OCI-LY7 (cell line): Measurements from ENCODE around the gene SPRTN. TPM values are rescaled to one million over a fixed set of nuclear protein-coding genes. Genes with fewer than 3 reads are reported as not detected.

Experiments
- BruUV-seq: library from RNA; stranded (reverse); fragments of 400-500 nt; replicated peaks from 2 replicates; lab custom pipeline; 2021; lab: Mats Ljungman, UMichigan
- CTCF ChIA-PET: fragments of 300-600 bp; sonication (Branson Sonifier 250); formaldehyde crosslinking; loops from one replicate; lab custom pipeline; 2022; ENCODE audit warnings: antibody characterized with exemption; ENCODE audit not compliant: unreplicated experiment; lab: Charles Lee
- POLR2A ChIA-PET: fragments of 300-600 bp; sonication (Branson Sonifier 250); formaldehyde crosslinking; loops from one replicate; lab custom pipeline; 2022; ENCODE audit warnings: antibody characterized with exemption; lab: Charles Lee
- DNase-seq: peaks from one replicate; pipeline ENCODE4 v3.0.0-alpha.2; 2015; ENCODE audit warnings: low spot score
- H2AFZ ChIP-seq: fragments of 200-600 bp; sonication (generic), shearing (Covaris generic); 2 replicates; pipeline ENCODE4 v1.6.1; 2014; ENCODE audit warnings: mild to moderate bottlenecking, antibody characterized with exemption, low read length, moderate library complexity
- H3K27ac ChIP-seq: fragments of 200-600 bp; sonication (generic); 2 replicates; pipeline ENCODE4 v1.5.1; 2014; ENCODE audit warnings: mixed run types, low read depth, mild to moderate bottlenecking, moderate library complexity, low read length, inconsistent platforms; ENCODE audit not compliant: poor library complexity, severe bottlenecking
- H3K36me3 ChIP-seq: fragments of 200-600 bp; sonication (generic); 2 replicates; pipeline ENCODE4 v1.6.1; 2014; ENCODE audit warnings: mild to moderate bottlenecking, antibody characterized with exemption, low read length, moderate library complexity, mixed read lengths; ENCODE audit not compliant: insufficient read depth
- H3K4me1 ChIP-seq: fragments of 200-600 bp; sonication (generic); 2 replicates; pipeline ENCODE4 v1.5.1; 2014; ENCODE audit warnings: mild to moderate bottlenecking, low read length; ENCODE audit not compliant: insufficient read depth, poor library complexity, severe bottlenecking
- H3K4me2 ChIP-seq: fragments of 200-600 bp; sonication (generic); 2 replicates; pipeline ENCODE4 v1.6.1; 2014; ENCODE audit warnings: mild to moderate bottlenecking, low read length
- H3K4me3 ChIP-seq: fragments of 200-600 bp; sonication (generic); 2 replicates; pipeline ENCODE4 v1.5.1; 2014; ENCODE audit warnings: mild to moderate bottlenecking, low read depth, low read length; ENCODE audit not compliant: poor library complexity, severe bottlenecking
- H3K79me2 ChIP-seq: fragments of 200-600 bp; sonication (generic); 2 replicates; pipeline ENCODE4 v1.6.1; 2016; ENCODE audit warnings: low read depth, mild to moderate bottlenecking, low read length, moderate library complexity, mixed read lengths; ENCODE audit not compliant: insufficient read depth
- H3K9me2 ChIP-seq: fragments of 200-600 bp; sonication (generic); 2 replicates; pipeline ENCODE4 v1.6.1; 2016; ENCODE audit warnings: mild to moderate bottlenecking, low read length, mixed read lengths; ENCODE audit not compliant: insufficient read depth
- H3K9me3 ChIP-seq: fragments of 200-600 bp; sonication (generic); 2 replicates; pipeline ENCODE4 v1.6.1; 2014; ENCODE audit warnings: mild to moderate bottlenecking, mixed run types, low read length, mixed read lengths
- H4K20me1 ChIP-seq: fragments of 200-600 bp; sonication (generic); 2 replicates; pipeline ENCODE4 v1.6.1; 2014; ENCODE audit warnings: mild to moderate bottlenecking, antibody characterized with exemption, low read length, moderate library complexity, mixed read lengths; ENCODE audit not compliant: insufficient read depth
- CTCF ChIP-seq: fragments of 200-600 bp; sonication (generic); conservative IDR thresholded peaks from 2 replicates; pipeline ENCODE4 v1.5.1; 2014; ENCODE audit warnings: mild to moderate bottlenecking, antibody characterized with exemption, low read length, moderate library complexity, mixed read lengths
- EZH2phosphoT487 ChIP-seq: fragments of 200-600 bp; sonication (generic); IDR thresholded peaks from 2 replicates; pipeline ENCODE4 v1.6.1; 2018; ENCODE audit warnings: low read depth, borderline replicate concordance, mild to moderate bottlenecking, mixed run types, antibody characterized with exemption, low read length, moderate library complexity, mixed read lengths
- intact Hi-C: fragments of 100-400 bp; cut with micrococcal nuclease; formaldehyde crosslinking; loops from one replicate; pipeline ENCODE4 v1.10.0; 2022; ENCODE audit not compliant: unreplicated experiment
- total RNA-seq, 2 experiments: library from RNA; depleted of rRNA in 1 of 2; stranded (reverse); fragments of >200 nt in 1 of 2; shearing (Covaris generic) in 1 of 2; gene quantifications; 2 replicates each; pipeline ENCODE4 v1.2.3, GENCODE V29; 2014 to 2022

Gene SPRTN
- total RNA-seq, 2 experiments from 2014 or later = 10.9 to 16.4 TPM

- ChIA-PET CTCF (no interaction called here), POLR2A (interaction anchor here (0.8 kb wide), 1 partner anchor 35 kb away, joined by 3 read pairs; no protein-coding TSS in a partner anchor)
- intact Hi-C loops = no loop called here
These were observed 25.7 kb upstream of the SPRTN start for GRCh38 chr1:231312432-231312788.

GRCh38 chr1:231313661-231314060 lies 24.4 kb upstream of the SPRTN start:
- H3K9me3 ChIP-seq = no peaks in the 10 kb centered on the region
- no peaks in the 10 kb centered on the region for H3K36me3 ChIP-seq
- H3K27ac ChIP-seq = no peak overlapping the region
- H3K79me2 ChIP-seq = no peaks in the 10 kb centered on the region
- POLR2A ChIA-PET = no interaction called here
- no peaks in the 10 kb centered on the region for H3K4me1 ChIP-seq
- H3K4me2 ChIP-seq = no peak overlapping the region
- no peaks in the 10 kb centered on the region for H3K9me2 ChIP-seq
- TF ChIP-seq CTCF = no peak
- no peak for TF ChIP-seq EZH2phosphoT487
- no peaks in the 10 kb centered on the region for H4K20me1 ChIP-seq
- no TSS peak for BruUV-seq
- CTCF ChIA-PET = no interaction called here
- no peak overlapping the region for H2AFZ ChIP-seq
- intact Hi-C loops = no loop called here
- H3K4me3 ChIP-seq = no peak overlapping the region
- DNase-seq = no peak

More at GRCh38 chr1:231312432-231312788, 25.7 kb upstream of the SPRTN start:
- H3K79me2 ChIP-seq = no peaks in the 10 kb centered on the region
- BruUV-seq = no TSS peak
- H3K4me2 ChIP-seq = no peak overlapping the region
- H4K20me1 ChIP-seq = no peaks in the 10 kb centered on the region
- H3K4me1 ChIP-seq = no peaks in the 10 kb centered on the region
- no peak overlapping the region for H3K4me3 ChIP-seq
- H3K36me3 ChIP-seq = no peaks in the 10 kb centered on the region
- no peaks in the 10 kb centered on the region for H3K9me2 ChIP-seq
- no peaks in the 10 kb centered on the region for H3K9me3 ChIP-seq
- TF ChIP-seq EZH2phosphoT487 (no peak), CTCF (no peak)
- no peak overlapping the region for H2AFZ ChIP-seq
- no peak overlapping the region for H3K27ac ChIP-seq
- DNase-seq = no peak

DNA sequence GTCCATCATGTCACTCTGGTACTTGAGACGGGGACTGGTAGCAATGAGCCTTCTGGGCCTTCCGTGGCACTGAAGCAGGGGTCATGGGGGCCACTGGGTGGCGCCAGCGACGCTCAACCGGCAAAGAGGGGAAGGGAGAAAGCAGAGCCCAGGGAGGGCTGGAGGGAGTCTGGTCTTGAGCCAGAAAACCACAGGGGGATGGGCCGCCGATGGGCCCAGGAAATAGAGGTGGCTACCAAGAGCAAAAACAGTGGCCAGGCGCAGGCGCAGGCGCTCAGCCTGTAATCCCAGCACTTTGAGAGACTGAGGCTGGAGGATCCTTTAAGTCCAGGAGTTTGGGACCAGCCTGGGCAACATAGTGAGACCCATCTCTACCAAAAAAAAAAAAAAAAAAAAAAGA lies 22.2 kb upstream of the SPRTN start:
- no peak for TF ChIP-seq EZH2phosphoT487
- peak; percentile 79 for TF ChIP-seq CTCF
- Histone ChIP-seq H3K79me2 (no peaks in the 10 kb centered on the region), H2AFZ (no peak overlapping the region), H3K9me2 (no peaks in the 10 kb centered on the region), H3K4me1 (no peaks in the 10 kb centered on the region), H3K9me3 (no peaks in the 10 kb centered on the region), H3K4me3 (no peak overlapping the region), H3K4me2 (no peak overlapping the region), H4K20me1 (no peaks in the 10 kb centered on the region), H3K27ac (no peak overlapping the region), H3K36me3 (no peaks in the 10 kb centered on the region)
- no TSS peak for BruUV-seq
- ChIA-PET POLR2A (interaction anchor here (0.5 to 1.0 kb wide), 3 partner anchors 20 to 275 kb away, joined by 4 to 6 read pairs (median 6); no protein-coding TSS in a partner anchor), CTCF (no interaction called here)
- peak; percentile 50 for DNase-seq
- intact Hi-C loops = loop anchor here (5.0 kb wide), 1 partner anchor 276 kb away; no protein-coding TSS in a partner anchor
